Peyer's patch (tissue), 4 donors: Measurements from ENCODE around the gene ZFAND2A. TPM values are rescaled to one million over a fixed set of nuclear protein-coding genes. Genes with fewer than 3 reads are reported as not detected.

Experiments used
- DNase-seq, 3 donors: peaks; one replicate each; pipeline ENCODE4 v3.0.0-alpha.2; 2017 to 2019
- H3K27ac ChIP-seq, 4 donors: fragments of 200-600 bp; sonication (generic); one replicate each; pipeline ENCODE4 v1.5.1; 2016 to 2019
- H3K27me3 ChIP-seq, 2 donors: fragments of 200-600 bp; sonication (generic); one replicate each; pipeline ENCODE4 v1.5.1; 2019
- H3K36me3 ChIP-seq, 3 donors: fragments of 200-600 bp; sonication (generic); one replicate each; pipeline ENCODE4 v1.5.1; 2016 to 2019
- H3K4me1 ChIP-seq, 4 donors: fragments of 200-600 bp; sonication (generic); one replicate each; pipeline ENCODE4 v1.5.1; 2016 to 2019
- H3K4me3 ChIP-seq, 4 donors: fragments of 200-600 bp; sonication (generic); 1 replicate in 3 of 4; 2 replicates in 1 of 4; pipeline ENCODE4 v1.5.1; 2016 to 2019; ENCODE audit warnings: mild to moderate bottlenecking in 1 of 4
- H3K9me3 ChIP-seq, 4 donors: fragments of 200-600 bp; sonication (generic); one replicate each; pipeline ENCODE4 v1.5.1; 2016 to 2019; ENCODE audit warnings: mild to moderate bottlenecking in 1 of 4
- CTCF ChIP-seq, 6 experiments: fragments of 450-650 bp in 4 of 6; fragments of 200-600 bp in 2 of 6; sonication (generic) in 1 of 6; IDR thresholded peaks; one replicate each; pipeline ENCODE4 v1.5.1; 2017 to 2019; ENCODE audit warnings: antibody characterized with exemption in 6 of 6, mild to moderate bottlenecking in 3 of 6, moderate library complexity in 1 of 6
- POLR2A ChIP-seq, 2 donors: fragments of 450-650 bp; IDR thresholded peaks; one replicate each; pipeline ENCODE4 v1.5.1; 2017; ENCODE audit warnings: antibody characterized with exemption in 2 of 2, mild to moderate bottlenecking in 2 of 2, moderate library complexity in 2 of 2
- total RNA-seq, 4 donors: library from RNA; depleted of rRNA; stranded (reverse); fragments of >200 nt; gene quantifications; one replicate each; pipeline ENCODE4 v1.1.0, GENCODE V29; 2016

Gene ZFAND2A
- total RNA-seq, 4 donors from 2014 or later = 16.0 to 30.5 (median 24.8) TPM

GRCh38 chr7:1142051-1142635, 17.9 kb downstream of the ZFAND2A start:
- Histone ChIP-seq H3K4me3 (no peak overlapping the region), H3K9me3 (no peaks in the 10 kb centered on the region), H3K27me3 (no peaks in the 10 kb centered on the region), H3K36me3 (no peaks in the 10 kb centered on the region), H3K27ac (no peak overlapping the region), H3K4me1 (peaks cover 0 to 11% (median 8%) of the 10 kb centered on the region in 4 donors)
- DNase-seq = no peak
- TF ChIP-seq POLR2A (IDR thresholded peaks at IDR 0.05) (no peak), CTCF (IDR thresholded peaks at IDR 0.05) (no peak)

- no peak overlapping the region for H3K27ac ChIP-seq
- H3K4me3 ChIP-seq = no peak overlapping the region
- H3K36me3 ChIP-seq = no peaks in the 10 kb centered on the region
- TF ChIP-seq POLR2A (IDR thresholded peaks at IDR 0.05) (no peak), CTCF (IDR thresholded peaks at IDR 0.05) (no peak)
- H3K4me1 ChIP-seq = peaks cover 0 to 16% (median 9%) of the 10 kb centered on the region in 4 donors
- H3K9me3 ChIP-seq = no peaks in the 10 kb centered on the region
- H3K27me3 ChIP-seq = no peaks in the 10 kb centered on the region
- DNase-seq = no peak
Observed at GRCh38 chr7:1141651-1142050, 18.3 kb downstream of the ZFAND2A start.

- H3K4me1 ChIP-seq = peaks cover 0 to 17% (median 9%) of the 10 kb centered on the region in 4 donors
- no peak overlapping the region for H3K27ac ChIP-seq
- H3K4me3 ChIP-seq = no peak overlapping the region
- TF ChIP-seq CTCF (IDR thresholded peaks at IDR 0.05) = no peak
- no peak for TF ChIP-seq POLR2A (IDR thresholded peaks at IDR 0.05)
- H3K36me3 ChIP-seq = no peaks in the 10 kb centered on the region
- no peak for DNase-seq
- no peaks in the 10 kb centered on the region for H3K9me3 ChIP-seq
- no peaks in the 10 kb centered on the region for H3K27me3 ChIP-seq
Observed at GRCh38 chr7:1140476-1141104, 19.4 kb downstream of the ZFAND2A start.

DNA sequence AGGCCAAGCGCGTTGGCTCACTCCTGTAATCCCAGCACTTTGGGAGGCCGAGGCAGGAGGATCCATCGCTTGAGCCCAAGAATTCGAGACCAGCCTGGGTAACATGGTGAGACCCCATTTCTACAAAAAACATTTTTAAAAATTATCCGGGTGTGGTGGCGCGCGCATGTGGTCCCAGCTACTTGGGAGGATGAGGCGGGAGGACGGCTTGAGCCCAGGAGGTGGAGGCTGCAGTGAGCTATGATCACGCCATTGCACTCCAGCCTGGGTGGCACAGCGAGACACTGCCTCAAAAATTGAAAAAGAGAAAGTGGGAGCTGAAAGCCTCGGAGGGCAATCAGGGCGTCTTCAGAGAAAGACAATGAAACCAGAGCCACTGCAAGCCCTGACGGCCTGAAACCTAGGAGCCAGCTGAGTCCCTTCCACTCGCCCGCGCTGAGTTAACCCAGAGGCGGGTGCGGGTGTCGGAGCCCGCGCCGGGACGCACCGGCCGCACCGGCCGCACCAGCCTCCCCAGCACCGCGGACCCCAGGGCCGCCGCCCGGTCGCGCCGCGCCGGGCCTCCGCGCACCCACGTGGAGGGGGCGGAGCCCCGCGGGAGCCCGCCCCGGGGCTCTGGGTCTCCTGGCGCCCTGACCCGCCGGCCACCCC, 22.4 kb downstream of the ZFAND2A start:
- DNase-seq = peak in 1 of 3 donors; percentile 57

More for the DNA sequence above, 22.4 kb downstream of the ZFAND2A start:
- TF ChIP-seq CTCF (IDR thresholded peaks at IDR 0.05) (no peak), POLR2A (IDR thresholded peaks at IDR 0.05) (no peak)
- Histone ChIP-seq H3K36me3 (no peaks in the 10 kb centered on the region), H3K27ac (peak overlapping the region; percentile 76 to 87 (median 80)), H3K4me3 (peak overlapping the region; percentile 70 to 93 (median 82)), H3K9me3 (no peaks in the 10 kb centered on the region), H3K27me3 (no peaks in the 10 kb centered on the region), H3K4me1 (peaks cover 0 to 17% (median 9%) of the 10 kb centered on the region in 4 donors)
